Central memory CD8-positive, alpha-beta T cell (primary cell): Measurements from ENCODE around the gene HDAC4.

Source experiments
- ATAC-seq: fragments of 150-1000 bp; cut with Tn5 transposase; replicated peaks from 2 replicates; pipeline ENCODE4 v1.10.0; 2022; ENCODE audit warnings: mild to moderate bottlenecking, moderate FRiP score, moderate number of reproducible peaks; ENCODE audit not compliant: poor library complexity, severe bottlenecking; ENCODE audit errors: extremely low read depth
- DNase-seq, 2 donors: peaks; one replicate each; pipeline ENCODE4 v3.0.0; 2021; ENCODE audit warnings: low spot score in 2 of 2
- H3K27ac Mint-ChIP-seq: one replicate; pipeline ENCODE4 v1.8.0; 2022; ENCODE audit warnings: low read depth, mild to moderate bottlenecking, moderate library complexity, mixed read lengths
- H3K27me3 Mint-ChIP-seq: one replicate; pipeline ENCODE4 v1.8.0; 2022; ENCODE audit warnings: mixed read lengths
- H3K36me3 Mint-ChIP-seq: one replicate; pipeline ENCODE4 v1.8.0; 2022; ENCODE audit warnings: mild to moderate bottlenecking, moderate library complexity, mixed read lengths; ENCODE audit not compliant: insufficient read depth
- H3K4me1 Mint-ChIP-seq: one replicate; pipeline ENCODE4 v1.8.0; 2022; ENCODE audit warnings: mixed read lengths
- H3K4me3 Mint-ChIP-seq: one replicate; pipeline ENCODE4 v1.8.0; 2022; ENCODE audit warnings: mild to moderate bottlenecking, moderate library complexity, mixed read lengths
- H3K9me3 Mint-ChIP-seq: one replicate; pipeline ENCODE4 v1.8.0; 2022; ENCODE audit warnings: mixed read lengths

HDAC4 gene

GRCh38 chr2:239103125-239104098, 297.4 kb downstream of the HDAC4 start:
- Mint-ChIP-seq H3K27me3 (no peaks in the 10 kb centered on the region), H3K4me1 (no peaks in the 10 kb centered on the region), H3K27ac (peak overlapping the region; percentile 65), H3K36me3 (peaks cover 23% of the 10 kb centered on the region), H3K9me3 (no peaks in the 10 kb centered on the region), H3K4me3 (no peak overlapping the region)
- DNase-seq (no peak), ATAC-seq (no peak)

DNA sequence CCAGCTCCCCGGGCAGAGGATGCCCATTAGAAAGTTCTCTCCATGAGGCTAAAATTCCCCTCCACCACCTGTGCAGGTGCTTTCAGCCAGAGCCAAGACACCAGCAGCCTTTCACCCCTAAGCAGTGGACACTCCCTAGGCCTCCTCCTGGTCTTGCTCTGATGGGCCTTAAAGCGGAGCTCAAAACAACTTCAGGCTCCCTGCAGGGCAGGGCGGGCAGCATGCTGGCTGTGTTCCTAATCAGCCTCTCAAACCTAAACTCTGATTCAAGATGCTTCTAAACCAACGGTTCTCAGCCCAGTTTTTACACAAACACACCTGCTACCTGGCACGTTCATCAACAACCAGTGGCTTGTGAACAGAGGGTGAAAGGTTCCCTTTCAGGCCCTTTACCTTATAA, 298.6 kb downstream of the HDAC4 start:
- H3K27ac Mint-ChIP-seq, result no peak overlapping the region

GRCh38 chr2:239101807-239102206, 299.0 kb downstream of the HDAC4 start:
- H3K4me1 Mint-ChIP-seq, result no peaks in the 10 kb centered on the region
- no peak overlapping the region for H3K4me3 Mint-ChIP-seq
- DNase-seq, result no peak
- H3K27ac Mint-ChIP-seq, result no peak overlapping the region
- no peak for ATAC-seq
- no peaks in the 10 kb centered on the region for H3K9me3 Mint-ChIP-seq
- H3K27me3 Mint-ChIP-seq, result no peaks in the 10 kb centered on the region
- H3K36me3 Mint-ChIP-seq, result peaks cover 28% of the 10 kb centered on the region

More for the DNA sequence above, 298.6 kb downstream of the HDAC4 start:
- ATAC-seq, result no peak
- DNase-seq, result no peak
- Mint-ChIP-seq H3K9me3 (no peaks in the 10 kb centered on the region), H3K27me3 (no peaks in the 10 kb centered on the region), H3K36me3 (peaks cover 28% of the 10 kb centered on the region), H3K4me1 (no peaks in the 10 kb centered on the region), H3K4me3 (no peak overlapping the region)

- ATAC-seq (no peak), DNase-seq (no peak)
- Mint-ChIP-seq H3K27me3 (no peaks in the 10 kb centered on the region), H3K36me3 (peaks cover 28% of the 10 kb centered on the region), H3K4me1 (no peaks in the 10 kb centered on the region), H3K4me3 (no peak overlapping the region), H3K27ac (no peak overlapping the region), H3K9me3 (no peaks in the 10 kb centered on the region)
These were observed 299.7 kb downstream of the HDAC4 start for GRCh38 chr2:239101071-239101470.

GRCh38 chr2:239099474-239099873, 301.3 kb downstream of the HDAC4 start:
- no peak overlapping the region for H3K4me3 Mint-ChIP-seq
- DNase-seq, result no peak
- no peaks in the 10 kb centered on the region for H3K9me3 Mint-ChIP-seq
- no peaks in the 10 kb centered on the region for H3K4me1 Mint-ChIP-seq
- H3K36me3 Mint-ChIP-seq, result peaks cover 26% of the 10 kb centered on the region
- no peak overlapping the region for H3K27ac Mint-ChIP-seq
- no peaks in the 10 kb centered on the region for H3K27me3 Mint-ChIP-seq
- ATAC-seq, result no peak

DNA sequence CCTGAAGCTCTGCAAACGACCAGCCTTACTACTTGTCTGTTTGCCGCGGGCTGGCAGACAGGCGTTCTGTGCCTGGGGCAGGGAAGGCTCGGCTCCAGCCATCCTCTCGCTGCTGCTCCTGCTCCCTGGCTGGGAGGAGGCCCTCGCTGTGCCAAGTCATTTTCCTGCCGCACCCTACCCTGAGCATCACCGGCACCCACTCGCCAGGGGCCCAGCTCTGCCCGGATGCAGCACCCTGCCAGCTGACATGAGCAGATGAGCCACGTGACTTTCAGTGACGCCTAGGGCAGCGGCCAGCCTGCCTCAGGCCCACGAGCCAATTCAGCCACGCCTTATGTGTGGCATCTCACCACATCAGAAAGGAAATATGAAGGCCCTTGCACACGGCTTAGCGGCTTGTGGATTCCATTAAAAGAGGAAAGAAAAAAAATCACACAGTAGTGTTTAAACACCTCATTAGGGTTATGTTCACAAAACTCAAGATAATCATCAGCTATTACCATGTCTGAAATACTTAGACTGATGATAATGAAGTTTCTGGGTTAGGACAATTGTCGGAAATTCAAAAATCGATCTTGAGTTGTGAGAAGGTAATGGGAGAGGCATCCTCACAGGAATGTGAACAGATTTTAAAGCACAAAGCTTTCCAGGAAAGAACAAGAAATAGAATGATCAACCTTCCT, 302.4 kb downstream of the HDAC4 start:
- peak overlapping the region; percentile 11 for H3K4me3 Mint-ChIP-seq
- ATAC-seq (peak; percentile 28), DNase-seq (no peak)
- peak overlapping the region; percentile 76 for H3K27ac Mint-ChIP-seq
- H3K27me3 Mint-ChIP-seq, result no peaks in the 10 kb centered on the region
- H3K36me3 Mint-ChIP-seq, result peaks cover 21% of the 10 kb centered on the region
- H3K4me1 Mint-ChIP-seq, result no peaks in the 10 kb centered on the region
- H3K9me3 Mint-ChIP-seq, result no peaks in the 10 kb centered on the region

DNA sequence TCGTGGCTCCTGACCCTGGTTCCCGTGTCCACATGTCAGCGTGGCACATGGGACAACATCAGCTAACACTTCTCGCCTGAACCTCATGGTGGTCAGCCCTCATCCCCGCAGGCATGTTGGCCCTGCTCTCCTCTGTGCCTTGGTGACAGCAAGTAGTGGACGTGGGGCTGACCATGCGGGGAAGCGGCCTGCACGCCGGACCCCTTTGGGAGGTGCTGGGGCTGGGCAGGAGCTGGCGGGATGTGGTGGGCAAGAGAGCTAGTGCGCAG, 303.5 kb downstream of the HDAC4 start:
- Mint-ChIP-seq H3K4me1 (no peaks in the 10 kb centered on the region), H3K27ac (no peak overlapping the region), H3K36me3 (peaks cover 16% of the 10 kb centered on the region), H3K9me3 (no peaks in the 10 kb centered on the region), H3K27me3 (no peaks in the 10 kb centered on the region), H3K4me3 (no peak overlapping the region)
- ATAC-seq (no peak), DNase-seq (no peak)

DNA sequence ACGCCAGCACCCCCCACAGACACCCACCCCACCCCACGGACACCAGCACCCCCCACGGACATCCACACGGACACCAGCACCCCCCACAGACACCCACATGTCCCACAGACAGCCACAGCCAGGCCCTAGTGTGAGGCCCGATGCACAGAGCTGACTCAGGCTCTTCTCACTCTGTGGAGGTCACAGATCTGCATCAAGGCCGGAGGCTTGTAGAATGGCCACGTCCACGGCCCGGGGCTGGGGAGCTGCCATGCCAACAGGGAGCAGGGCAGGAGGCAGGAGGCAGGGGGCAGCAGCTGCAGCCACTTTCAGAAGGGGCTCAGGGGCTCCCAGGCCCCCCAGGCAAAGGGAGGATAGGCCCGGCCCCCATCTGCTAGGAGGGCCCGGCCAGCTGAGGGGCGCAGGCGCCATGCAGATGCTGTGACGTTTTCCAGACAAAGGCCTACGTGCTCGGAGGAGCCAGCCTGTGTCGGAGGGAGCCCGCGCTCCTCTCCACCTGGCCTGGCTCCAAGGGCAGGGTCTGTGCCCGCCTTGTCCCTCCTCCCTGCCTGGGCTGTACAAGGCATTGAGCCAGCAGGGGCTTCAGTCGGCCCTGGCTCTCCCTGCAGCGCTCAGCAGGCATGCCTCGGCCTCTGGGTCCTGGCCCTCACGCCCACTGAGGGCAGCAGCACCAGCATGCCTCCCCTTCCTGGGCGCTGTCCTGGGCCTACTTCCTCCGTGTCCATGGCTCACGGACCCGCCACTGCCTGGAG, 304.0 kb downstream of the HDAC4 start:
- H3K27ac Mint-ChIP-seq, result no peak overlapping the region
- no peak overlapping the region for H3K4me3 Mint-ChIP-seq
- no peak for ATAC-seq
- no peaks in the 10 kb centered on the region for H3K27me3 Mint-ChIP-seq
- H3K9me3 Mint-ChIP-seq, result no peaks in the 10 kb centered on the region
- no peak for DNase-seq
- H3K36me3 Mint-ChIP-seq, result peaks cover 16% of the 10 kb centered on the region
- no peaks in the 10 kb centered on the region for H3K4me1 Mint-ChIP-seq

DNA sequence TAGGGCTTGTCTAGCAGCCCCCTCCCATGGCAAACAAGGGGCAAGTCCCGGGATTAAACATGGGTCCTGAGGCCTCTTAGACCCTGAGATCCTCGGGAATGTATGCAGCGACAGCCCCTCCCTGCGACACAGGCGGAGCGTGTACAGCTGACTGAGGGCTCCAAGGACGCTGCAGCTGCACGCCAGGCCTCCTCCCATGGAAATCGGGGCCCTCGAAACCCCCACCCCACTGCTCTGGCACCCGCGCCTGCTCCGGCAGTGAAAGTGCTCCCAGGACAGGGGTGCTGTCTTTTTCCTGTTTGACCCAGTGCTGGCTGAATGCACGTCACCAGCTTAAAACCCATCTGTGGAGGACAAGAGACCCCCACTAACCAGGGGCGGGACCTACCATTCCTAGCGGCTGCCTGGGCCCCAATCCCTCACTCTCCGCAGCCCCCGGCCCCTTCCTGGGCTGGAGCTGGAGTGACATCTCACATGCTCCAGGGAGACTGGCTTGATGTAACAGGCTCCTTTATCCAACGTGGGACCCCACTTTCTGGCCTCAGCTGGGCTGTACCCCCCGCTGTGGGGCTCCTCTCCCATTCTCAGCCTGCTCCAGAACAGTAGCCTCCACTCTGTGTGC, 305.2 kb downstream of the HDAC4 start:
- DNase-seq, result no peak
- peak overlapping the region; percentile 73 for H3K27ac Mint-ChIP-seq
- H3K9me3 Mint-ChIP-seq, result no peaks in the 10 kb centered on the region
- no peaks in the 10 kb centered on the region for H3K27me3 Mint-ChIP-seq
- H3K36me3 Mint-ChIP-seq, result peaks cover 20% of the 10 kb centered on the region
- ATAC-seq, result no peak
- H3K4me3 Mint-ChIP-seq, result no peak overlapping the region
- H3K4me1 Mint-ChIP-seq, result no peaks in the 10 kb centered on the region

- no peak for ATAC-seq
These were observed 306.0 kb downstream of the HDAC4 start for GRCh38 chr2:239094867-239095266.

DNA sequence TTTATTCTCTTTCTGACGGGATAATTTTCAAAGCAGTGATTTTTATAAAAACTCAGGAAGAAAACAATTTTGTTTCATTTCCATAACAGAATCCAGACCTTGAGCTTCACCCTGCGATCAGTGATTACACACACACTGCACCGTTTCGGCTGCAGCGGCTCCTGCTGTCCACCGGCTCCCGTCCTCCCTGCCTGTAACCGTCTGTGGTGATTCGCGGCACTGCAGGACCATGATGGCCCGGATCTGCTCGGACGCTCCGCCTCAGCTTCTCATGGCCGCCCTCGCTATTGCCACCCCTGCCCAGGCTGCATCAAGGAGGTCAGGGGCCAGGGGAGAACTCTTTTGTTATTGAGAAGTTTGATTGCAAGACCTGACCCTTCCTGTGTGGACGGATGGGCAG, 306.9 kb downstream of the HDAC4 start:
- H3K27me3 Mint-ChIP-seq, result no peaks in the 10 kb centered on the region
- H3K9me3 Mint-ChIP-seq, result no peaks in the 10 kb centered on the region
- no peak overlapping the region for H3K27ac Mint-ChIP-seq
- ATAC-seq, result no peak
- H3K36me3 Mint-ChIP-seq, result peaks cover 16% of the 10 kb centered on the region
- no peaks in the 10 kb centered on the region for H3K4me1 Mint-ChIP-seq
- no peak overlapping the region for H3K4me3 Mint-ChIP-seq
- no peak for DNase-seq

More at GRCh38 chr2:239094867-239095266, 306.0 kb downstream of the HDAC4 start:
- Mint-ChIP-seq H3K4me1 (no peaks in the 10 kb centered on the region), H3K36me3 (peaks cover 18% of the 10 kb centered on the region), H3K4me3 (no peak overlapping the region), H3K27ac (no peak overlapping the region), H3K27me3 (no peaks in the 10 kb centered on the region), H3K9me3 (no peaks in the 10 kb centered on the region)
- DNase-seq, result no peak

- DNase-seq (no peak), ATAC-seq (no peak)
- Mint-ChIP-seq H3K4me3 (no peak overlapping the region), H3K27me3 (no peaks in the 10 kb centered on the region), H3K36me3 (peaks cover 15% of the 10 kb centered on the region), H3K4me1 (no peaks in the 10 kb centered on the region), H3K9me3 (no peaks in the 10 kb centered on the region), H3K27ac (no peak overlapping the region)
These were observed 307.3 kb downstream of the HDAC4 start for GRCh38 chr2:239093542-239093941.
